ENCODE measurements around the gene IL17REL. TPM values are rescaled to one million over a fixed set of nuclear protein-coding genes. Genes with fewer than 3 reads are reported as not detected.
A peak's percentile ranks its signal among the peaks of the same experiment; 100 is the strongest.

Gene IL17REL
- total RNA-seq, 2 donors from 2014 or later: not detected

DNA sequence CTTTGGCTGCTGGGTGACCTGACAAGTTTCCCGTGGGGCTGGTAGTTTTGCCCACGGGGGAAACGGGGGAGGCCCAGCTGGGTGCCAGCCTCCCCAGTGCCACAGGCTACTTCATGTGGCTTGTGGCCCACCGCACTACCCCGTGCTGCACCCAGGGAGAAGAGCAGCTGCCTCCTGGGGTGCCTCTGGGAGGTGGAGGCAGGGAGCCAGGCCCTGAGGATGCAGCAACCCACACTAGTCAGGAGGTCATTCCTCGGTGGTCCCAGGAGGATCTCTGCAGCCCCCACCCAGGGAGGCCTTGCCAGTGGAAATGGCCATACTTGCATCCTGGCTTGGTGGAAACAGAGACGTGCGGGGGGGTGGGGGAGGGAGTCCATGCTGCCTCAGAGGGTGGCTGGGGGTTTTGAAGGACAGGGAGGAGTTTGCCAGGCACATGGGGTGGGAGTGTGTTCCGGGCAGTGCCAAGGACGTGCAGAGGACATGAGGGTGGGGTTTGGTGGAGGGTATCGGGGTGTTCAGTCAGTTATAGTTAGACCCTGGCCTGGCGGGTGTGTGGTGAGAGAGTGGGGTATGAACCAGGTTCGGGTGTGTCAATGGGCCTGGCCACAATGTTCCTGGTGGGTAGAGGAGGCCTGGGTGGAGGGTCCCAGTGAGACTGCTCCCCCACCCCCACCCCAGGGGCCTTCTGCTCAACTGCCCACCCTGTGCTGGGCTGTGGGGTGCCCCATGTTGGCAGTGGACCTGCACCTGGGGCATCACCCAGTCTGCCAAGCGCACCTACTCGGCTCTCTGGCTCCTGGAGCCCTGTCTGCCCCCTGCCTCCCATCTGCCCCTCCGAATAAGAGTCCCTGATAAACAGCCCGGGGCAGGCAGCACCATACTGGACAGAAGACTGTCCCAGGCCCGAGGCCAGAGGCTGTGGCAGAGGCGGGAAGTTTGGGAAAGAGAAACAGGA lies 48.2 kb downstream of the IL17REL start:
- Histone ChIP-seq H3K4me1 (peaks cover 75% of the 10 kb centered on the region), H3K27me3 (no peaks in the 10 kb centered on the region), H3K36me3 (replicated peaks in 1 of 2; ENCODE audit: insufficient read depth in 1 of 2, low read depth in 2 of 2) (peaks cover 8 to 10% of the 10 kb centered on the region in 2 donors), H3K4me3 (no peak overlapping the region), H3K27ac (peak overlapping the region in 3 of 4 donors; percentile 94 to 96 (median 96)), H3K9me3 (no peaks in the 10 kb centered on the region)
- peak in 3 of 4 donors; percentile 10 to 24 (median 24) for DNase-seq
- no peak for ATAC-seq
- intact Hi-C loops (cut with DNase I): no loop called here
- 71 to 74% methylated on average over 16 to 19 of the region's 19 CpGs for WGBS, 2 donors
- TF ChIP-seq CTCF (IDR thresholded peaks at IDR 0.05): no peak
- peak in 1 of 3 donors; percentile 5 for TF ChIP-seq POLR2A (IDR thresholded peaks at IDR 0.05)

GRCh38 chr22:49963647-49964026 lies 48.9 kb downstream of the IL17REL start:
- H3K4me1 ChIP-seq: peaks cover 78% of the 10 kb centered on the region
- DNase-seq: peak; percentile 25 to 49 (median 28)
- no peak for ATAC-seq
- no peak for TF ChIP-seq POLR2A (IDR thresholded peaks at IDR 0.05)
- no peak for TF ChIP-seq CTCF (IDR thresholded peaks at IDR 0.05)
- H3K36me3 ChIP-seq (replicated peaks in 1 of 2; ENCODE audit: insufficient read depth in 1 of 2, low read depth in 2 of 2): peaks cover 8 to 10% of the 10 kb centered on the region in 2 donors
- H3K27me3 ChIP-seq: no peaks in the 10 kb centered on the region
- WGBS, 2 donors: 55 to 60% methylated on average over 6 of the region's 6 CpGs
- peak overlapping the region in 3 of 4 donors; percentile 94 to 96 (median 96) for H3K27ac ChIP-seq
- no peaks in the 10 kb centered on the region for H3K9me3 ChIP-seq
- H3K4me3 ChIP-seq: peak overlapping the region in 1 of 2 donors; percentile 79
- intact Hi-C loops (cut with DNase I): no loop called here

DNA sequence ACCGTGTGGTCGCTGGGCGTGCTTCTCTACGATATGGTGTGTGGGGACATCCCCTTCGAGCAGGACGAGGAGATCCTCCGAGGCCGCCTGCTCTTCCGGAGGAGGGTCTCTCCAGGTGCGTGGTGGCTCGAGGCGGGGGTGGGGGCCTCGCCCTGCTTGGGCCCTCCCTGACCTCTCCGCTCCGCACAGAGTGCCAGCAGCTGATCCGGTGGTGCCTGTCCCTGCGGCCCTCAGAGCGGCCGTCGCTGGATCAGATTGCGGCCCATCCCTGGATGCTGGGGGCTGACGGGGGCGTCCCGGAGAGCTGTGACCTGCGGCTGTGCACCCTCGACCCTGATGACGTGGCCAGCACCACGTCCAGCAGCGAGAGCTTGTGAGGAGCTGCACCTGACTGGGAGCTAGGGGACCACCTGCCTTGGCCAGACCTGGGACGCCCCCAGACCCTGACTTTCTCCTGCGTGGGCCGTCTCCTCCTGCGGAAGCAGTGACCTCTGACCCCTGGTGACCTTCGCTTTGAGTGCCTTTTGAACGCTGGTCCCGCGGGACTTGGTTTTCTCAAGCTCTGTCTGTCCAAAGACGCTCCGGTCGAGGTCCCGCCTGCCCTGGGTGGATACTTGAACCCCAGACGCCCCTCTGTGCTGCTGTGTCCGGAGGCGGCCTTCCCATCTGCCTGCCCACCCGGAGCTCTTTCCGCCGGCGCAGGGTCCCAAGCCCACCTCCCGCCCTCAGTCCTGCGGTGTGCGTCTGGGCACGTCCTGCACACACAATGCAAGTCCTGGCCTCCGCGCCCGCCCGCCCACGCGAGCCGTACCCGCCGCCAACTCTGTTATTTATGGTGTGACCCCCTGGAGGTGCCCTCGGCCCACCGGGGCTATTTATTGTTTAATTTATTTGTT lies 49.6 kb downstream of the IL17REL start:
- H3K4me1 ChIP-seq: peaks cover 71% of the 10 kb centered on the region
- peak; percentile 25 to 42 (median 30) for DNase-seq
- peak overlapping the region; percentile 94 to 98 (median 96) for H3K27ac ChIP-seq
- ATAC-seq: no peak
- no peak for TF ChIP-seq CTCF (IDR thresholded peaks at IDR 0.05)
- TF ChIP-seq POLR2A (IDR thresholded peaks at IDR 0.05): peak in 1 of 3 donors; percentile 43
- 69 to 89% methylated on average over 21 to 50 of the region's 63 CpGs for WGBS, 2 donors
- peak overlapping the region in 1 of 2 donors; percentile 79 for H3K4me3 ChIP-seq
- no peaks in the 10 kb centered on the region for H3K27me3 ChIP-seq
- intact Hi-C loops (cut with DNase I): no loop called here
- H3K9me3 ChIP-seq: no peaks in the 10 kb centered on the region
- H3K36me3 ChIP-seq (replicated peaks in 1 of 2; ENCODE audit: insufficient read depth in 1 of 2, low read depth in 2 of 2): peaks cover 8 to 10% of the 10 kb centered on the region in 2 donors

DNA sequence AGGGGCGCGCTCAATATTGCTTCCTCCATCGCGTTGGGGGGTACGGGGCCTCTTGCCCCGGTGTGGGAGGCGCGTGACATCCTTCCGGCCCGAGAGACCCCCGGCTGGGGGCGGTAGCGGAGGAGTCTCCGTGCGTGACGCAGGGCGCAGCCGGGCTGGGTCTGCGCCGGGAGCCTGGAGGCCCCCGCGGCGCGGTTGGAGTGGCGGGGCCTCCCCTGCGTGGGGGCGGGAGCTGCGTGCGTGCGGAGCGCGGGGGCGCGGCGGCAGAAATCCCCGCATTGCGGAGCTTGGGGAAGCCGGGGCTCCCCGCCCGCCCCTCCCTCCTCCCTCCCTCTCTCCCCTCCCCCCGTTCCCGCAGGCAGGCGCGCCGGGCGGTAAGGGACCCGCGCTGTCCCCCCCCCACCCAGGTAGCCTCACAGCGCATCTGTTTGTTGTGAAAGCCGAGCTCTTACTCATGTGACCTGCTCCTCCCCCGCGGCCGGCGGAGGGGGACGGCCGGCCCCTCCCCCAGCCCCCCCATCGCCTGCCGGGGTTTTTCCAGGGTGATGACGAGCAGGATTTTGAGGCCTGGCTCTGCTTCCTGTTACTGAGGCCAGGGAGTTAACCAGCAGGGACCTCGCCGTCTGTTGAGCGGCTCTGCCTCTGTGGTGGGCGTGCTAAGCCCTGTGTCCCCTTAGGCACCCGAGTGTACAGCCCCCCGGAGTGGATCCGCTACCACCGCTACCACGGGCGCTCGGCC lies 50.4 kb downstream of the IL17REL start:
- DNase-seq (peak; percentile 82 to 93 (median 88)), ATAC-seq (peak; percentile 13)
- Histone ChIP-seq H3K9me3 (no peaks in the 10 kb centered on the region), H3K27me3 (no peaks in the 10 kb centered on the region), H3K36me3 (replicated peaks in 1 of 2; ENCODE audit: insufficient read depth in 1 of 2, low read depth in 2 of 2) (peaks cover 8 to 10% of the 10 kb centered on the region in 2 donors), H3K4me3 (peak overlapping the region; percentile 79 to 81), H3K27ac (peak overlapping the region; percentile 94 to 98 (median 96)), H3K4me1 (peaks cover 63% of the 10 kb centered on the region)
- 11 to 20% methylated on average over 2 to 53 of the region's 70 CpGs for WGBS, 2 donors
- TF ChIP-seq POLR2A (IDR thresholded peaks at IDR 0.05): peak; percentile 39 to 77 (median 70)
- TF ChIP-seq CTCF (IDR thresholded peaks at IDR 0.05): no peak
- intact Hi-C loops (cut with DNase I): no loop called here

All from body of pancreas (tissue), 4 donors.